Adipocyte (in vitro differentiated cells): ENCODE measurements around the gene NAIF1.

Experiments
- DNase-seq: peaks from one replicate; pipeline ENCODE4 v3.0.0-alpha.2; 2015; ENCODE audit warnings: low read depth
- H3K27me3 ChIP-seq: replicated peaks from 2 replicates; pipeline ENCODE4 v1.7.0; 2013; ENCODE audit warnings: mild to moderate bottlenecking, low read length, moderate library complexity; ENCODE audit not compliant: control insufficient read depth, insufficient read depth
- H3K36me3 ChIP-seq: 2 replicates; pipeline ENCODE4 v1.7.0; 2013; ENCODE audit warnings: low read length, mild to moderate bottlenecking, moderate library complexity; ENCODE audit not compliant: control insufficient read depth, insufficient read depth, severe bottlenecking
- H3K4me1 ChIP-seq: 2 replicates; pipeline ENCODE4 v1.7.0; 2013; ENCODE audit warnings: mild to moderate bottlenecking, low read length, moderate library complexity; ENCODE audit not compliant: control insufficient read depth, insufficient read depth
- H3K4me3 ChIP-seq: 2 replicates; pipeline ENCODE4 v1.7.0; 2013; ENCODE audit warnings: mild to moderate bottlenecking, low read length, moderate library complexity
- H3K9ac ChIP-seq: 2 replicates; pipeline ENCODE4 v1.7.0; 2013; ENCODE audit warnings: mild to moderate bottlenecking, low read length, moderate library complexity
- H3K9me3 ChIP-seq: 2 replicates; pipeline ENCODE4 v1.7.0; 2013; ENCODE audit warnings: mild to moderate bottlenecking, low read length, moderate library complexity; ENCODE audit not compliant: control insufficient read depth

Gene NAIF1

GRCh38 chr9:128062846-128063831, 4.0 kb downstream of the NAIF1 start:
- H3K27me3 ChIP-seq, result no peaks in the 10 kb centered on the region

GRCh38 chr9:128062279-128062678, 4.8 kb downstream of the NAIF1 start:
- Histone ChIP-seq H3K9me3 (no peaks in the 10 kb centered on the region), H3K4me3 (no peak overlapping the region), H3K27me3 (no peaks in the 10 kb centered on the region), H3K9ac (no peak overlapping the region), H3K36me3 (peaks cover 12% of the 10 kb centered on the region), H3K4me1 (peaks cover 26% of the 10 kb centered on the region)
- DNase-seq, result no peak

More at GRCh38 chr9:128062846-128063831, 4.0 kb downstream of the NAIF1 start:
- Histone ChIP-seq H3K4me1 (peaks cover 26% of the 10 kb centered on the region), H3K36me3 (peaks cover 12% of the 10 kb centered on the region), H3K4me3 (no peak overlapping the region), H3K9me3 (no peaks in the 10 kb centered on the region), H3K9ac (no peak overlapping the region)
- no peak for DNase-seq

GRCh38 chr9:128061275-128061960, 5.7 kb downstream of the NAIF1 start:
- Histone ChIP-seq H3K4me3 (no peak overlapping the region), H3K36me3 (peaks cover 12% of the 10 kb centered on the region), H3K27me3 (no peaks in the 10 kb centered on the region), H3K9me3 (no peaks in the 10 kb centered on the region), H3K4me1 (peaks cover 20% of the 10 kb centered on the region), H3K9ac (no peak overlapping the region)
- DNase-seq, result no peak

- H3K27me3 ChIP-seq, result no peaks in the 10 kb centered on the region
- peaks cover 18% of the 10 kb centered on the region for H3K4me1 ChIP-seq
- DNase-seq, result no peak
- no peaks in the 10 kb centered on the region for H3K9me3 ChIP-seq
- peaks cover 12% of the 10 kb centered on the region for H3K36me3 ChIP-seq
- no peak overlapping the region for H3K4me3 ChIP-seq
- H3K9ac ChIP-seq, result no peak overlapping the region
Measured at GRCh38 chr9:128059365-128059983, 7.6 kb downstream of the NAIF1 start.

GRCh38 chr9:128057724-128058409, 9.3 kb downstream of the NAIF1 start:
- DNase-seq, result no peak
- no peak overlapping the region for H3K9ac ChIP-seq
- no peak overlapping the region for H3K4me3 ChIP-seq
- H3K9me3 ChIP-seq, result no peaks in the 10 kb centered on the region
- peaks cover 6% of the 10 kb centered on the region for H3K36me3 ChIP-seq
- H3K4me1 ChIP-seq, result peaks cover 15% of the 10 kb centered on the region
- H3K27me3 ChIP-seq, result no peaks in the 10 kb centered on the region

- peaks cover 15% of the 10 kb centered on the region for H3K4me1 ChIP-seq
Measured at GRCh38 chr9:128056887-128057723, 10.0 kb downstream of the NAIF1 start.

DNA sequence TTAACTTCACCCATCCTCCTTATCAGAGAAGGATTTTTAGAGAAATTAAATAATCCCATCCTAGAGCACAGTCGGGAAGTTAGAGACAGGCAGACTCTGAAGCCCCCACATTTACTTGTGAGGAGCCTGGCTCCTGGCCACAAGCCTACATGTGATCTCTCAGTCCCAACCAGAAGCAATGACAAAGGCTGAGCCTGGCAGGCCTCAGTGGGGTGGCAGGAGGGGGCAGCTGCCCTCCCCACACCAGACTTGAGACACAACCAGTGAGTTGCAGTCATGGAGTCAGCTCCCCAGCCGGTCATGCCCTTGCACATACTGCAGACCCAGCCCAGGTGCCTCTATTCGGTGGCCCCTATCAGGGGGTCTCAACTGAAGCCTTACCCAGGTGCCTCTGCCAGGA, 11.0 kb downstream of the NAIF1 start:
- Histone ChIP-seq H3K4me3 (no peak overlapping the region), H3K4me1 (peaks cover 15% of the 10 kb centered on the region), H3K36me3 (peaks cover under 1% of the 10 kb centered on the region)

More at GRCh38 chr9:128056887-128057723, 10.0 kb downstream of the NAIF1 start:
- H3K27me3 ChIP-seq, result no peaks in the 10 kb centered on the region
- peaks cover 5% of the 10 kb centered on the region for H3K36me3 ChIP-seq
- H3K4me3 ChIP-seq, result no peak overlapping the region
- no peak overlapping the region for H3K9ac ChIP-seq
- no peak for DNase-seq
- H3K9me3 ChIP-seq, result no peaks in the 10 kb centered on the region

GRCh38 chr9:128055344-128056040, 11.6 kb downstream of the NAIF1 start:
- Histone ChIP-seq H3K9me3 (no peaks in the 10 kb centered on the region), H3K4me3 (no peak overlapping the region), H3K36me3 (no peaks in the 10 kb centered on the region), H3K9ac (peak overlapping the region; percentile 46), H3K4me1 (peaks cover 15% of the 10 kb centered on the region), H3K27me3 (no peaks in the 10 kb centered on the region)
- DNase-seq, result peak; percentile 47

More for the DNA sequence above, 11.0 kb downstream of the NAIF1 start:
- Histone ChIP-seq H3K9ac (no peak overlapping the region), H3K9me3 (no peaks in the 10 kb centered on the region), H3K27me3 (no peaks in the 10 kb centered on the region)
- DNase-seq, result no peak

DNA sequence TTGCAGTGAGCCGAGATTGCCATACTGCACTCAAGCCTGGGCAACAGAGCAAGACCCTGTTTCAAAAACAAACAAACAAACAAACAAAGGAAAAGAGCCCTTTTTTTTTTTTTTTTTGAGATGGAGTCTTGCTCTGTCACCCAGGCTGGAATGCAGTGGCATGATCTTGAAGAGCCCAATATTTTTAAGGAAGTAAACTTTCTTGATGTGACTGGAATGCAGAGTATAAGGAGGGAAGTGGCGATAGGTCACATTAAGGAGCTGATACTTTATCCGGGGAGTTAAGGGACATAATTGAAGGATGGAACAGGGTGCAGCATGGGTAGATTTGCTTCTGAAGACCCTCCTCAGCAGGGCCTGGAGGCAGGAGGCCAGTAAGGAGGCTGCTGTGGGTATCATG, 13.0 kb downstream of the NAIF1 start:
- Histone ChIP-seq H3K36me3 (no peaks in the 10 kb centered on the region), H3K4me3 (no peak overlapping the region), H3K9me3 (no peaks in the 10 kb centered on the region), H3K4me1 (peaks cover 11% of the 10 kb centered on the region), H3K27me3 (no peaks in the 10 kb centered on the region), H3K9ac (no peak overlapping the region)
- DNase-seq, result no peak

DNA sequence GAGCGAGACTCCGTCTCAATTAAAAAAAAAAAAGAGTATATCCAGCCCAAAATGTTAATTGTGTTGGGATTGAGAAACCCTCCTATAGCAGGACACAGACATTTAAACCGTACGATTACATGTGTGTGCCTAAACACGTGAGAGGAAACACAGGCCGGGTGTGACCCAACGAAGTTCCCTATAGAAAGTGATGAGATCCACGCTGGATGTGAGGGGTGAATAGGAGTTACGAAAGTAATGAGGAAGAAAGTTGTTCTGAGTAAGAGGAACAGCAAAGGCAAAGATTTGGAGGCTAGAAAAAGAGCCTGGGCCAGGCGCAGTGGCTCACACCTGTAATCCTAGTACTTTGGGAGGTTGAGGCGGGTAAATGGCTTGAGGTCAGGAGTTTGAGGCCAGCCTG, 13.6 kb downstream of the NAIF1 start:
- Histone ChIP-seq H3K9ac (no peak overlapping the region), H3K4me3 (no peak overlapping the region), H3K36me3 (no peaks in the 10 kb centered on the region), H3K27me3 (no peaks in the 10 kb centered on the region), H3K4me1 (peaks cover 11% of the 10 kb centered on the region), H3K9me3 (no peaks in the 10 kb centered on the region)
- no peak for DNase-seq
